ENCODE results near the gene SCYGR8.
"Not testable (repeated sequence)": the region's sequence is repeated elsewhere in the genome, so short reads cannot be mapped to it uniquely, and the experiment has no call there.

Gene SCYGR8

DNA sequence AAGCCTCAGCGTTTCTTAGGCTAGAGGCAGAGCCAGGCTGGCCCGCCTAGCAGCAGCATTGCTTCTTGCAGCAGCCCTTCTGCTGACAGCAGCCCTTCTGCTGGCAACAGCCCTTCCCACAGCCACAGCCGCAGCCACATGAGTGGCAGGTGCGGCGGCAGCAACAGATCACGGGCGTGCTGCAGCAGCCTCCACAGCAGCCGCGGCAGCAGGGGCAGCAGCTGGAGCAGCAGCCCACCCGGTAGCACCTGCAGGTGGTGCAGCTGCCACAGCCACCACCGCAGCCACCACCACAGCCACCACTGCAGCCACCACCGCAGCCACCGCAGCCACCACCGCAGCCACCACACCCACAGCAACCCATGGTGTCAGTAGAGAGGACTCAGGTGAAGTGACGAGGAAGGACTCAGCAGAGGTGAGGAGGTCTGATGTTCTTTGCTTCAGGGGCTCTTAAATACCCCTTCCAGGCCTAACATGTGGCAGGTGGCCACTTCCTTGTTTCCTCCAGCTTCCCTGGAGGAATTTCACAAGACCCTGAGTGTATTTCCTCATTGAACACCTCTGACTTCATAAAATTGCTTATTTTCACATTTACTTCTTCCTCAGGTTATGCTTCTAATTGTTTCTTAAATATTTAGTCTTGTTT, 21.2 kb upstream of the SCYGR8 start, which contains the start of gene SCYGR6:
Gene SCYGR6, minus strand, starts transcription at position 364 of the 646 bp plus-strand sequence. Its CDS starts 0 bp downstream, at position 364.
- H3K4me3 ChIP-seq (replicated peaks; ENCODE audit: low read depth, low read length) = no peak within 1 kb of the TSS
- no peak for DNase-seq (ENCODE audit: low read depth)
- TF ChIP-seq, protein P1, sequence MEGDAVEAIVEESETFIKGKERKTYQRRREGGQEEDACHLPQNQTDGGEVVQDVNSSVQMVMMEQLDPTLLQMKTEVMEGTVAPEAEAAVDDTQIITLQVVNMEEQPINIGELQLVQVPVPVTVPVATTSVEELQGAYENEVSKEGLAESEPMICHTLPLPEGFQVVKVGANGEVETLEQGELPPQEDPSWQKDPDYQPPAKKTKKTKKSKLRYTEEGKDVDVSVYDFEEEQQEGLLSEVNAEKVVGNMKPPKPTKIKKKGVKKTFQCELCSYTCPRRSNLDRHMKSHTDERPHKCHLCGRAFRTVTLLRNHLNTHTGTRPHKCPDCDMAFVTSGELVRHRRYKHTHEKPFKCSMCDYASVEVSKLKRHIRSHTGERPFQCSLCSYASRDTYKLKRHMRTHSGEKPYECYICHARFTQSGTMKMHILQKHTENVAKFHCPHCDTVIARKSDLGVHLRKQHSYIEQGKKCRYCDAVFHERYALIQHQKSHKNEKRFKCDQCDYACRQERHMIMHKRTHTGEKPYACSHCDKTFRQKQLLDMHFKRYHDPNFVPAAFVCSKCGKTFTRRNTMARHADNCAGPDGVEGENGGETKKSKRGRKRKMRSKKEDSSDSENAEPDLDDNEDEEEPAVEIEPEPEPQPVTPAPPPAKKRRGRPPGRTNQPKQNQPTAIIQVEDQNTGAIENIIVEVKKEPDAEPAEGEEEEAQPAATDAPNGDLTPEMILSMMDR (IDR thresholded peaks at IDR 0.05; ENCODE audit: low read length, missing control alignments) = no peak

DNA sequence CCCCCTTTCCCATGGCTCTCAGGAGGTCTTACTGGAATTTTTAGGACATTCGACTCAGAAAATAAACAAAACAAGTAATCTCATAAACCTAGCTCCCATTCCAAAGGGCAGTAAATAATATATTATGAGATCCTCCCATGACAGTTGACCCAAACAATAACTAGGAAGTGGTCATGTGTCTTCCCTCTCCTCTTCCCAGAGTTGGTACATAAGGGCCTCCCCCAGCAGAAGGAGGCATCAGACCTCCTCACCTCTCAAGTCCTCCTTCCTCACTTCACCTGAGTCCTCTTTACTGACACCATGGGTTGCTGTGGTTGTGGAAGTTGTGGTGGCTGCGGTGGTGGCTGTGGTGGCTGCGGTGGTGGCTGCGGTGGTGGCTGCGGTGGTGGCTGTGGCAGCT, 17.7 kb upstream of the SCYGR8 start, which contains the start of gene SCYGR7:
Gene SCYGR7, plus strand, starts transcription at position 301 of the 400 bp plus-strand sequence. Its CDS starts 0 bp downstream, at position 301.
- no peak for DNase-seq (ENCODE audit: low read depth)
- TF ChIP-seq, protein P1 (IDR thresholded peaks at IDR 0.05; ENCODE audit: low read length, missing control alignments) = no peak
- no peak within 1 kb of the TSS for H3K4me3 ChIP-seq (replicated peaks; ENCODE audit: low read depth, low read length)

DNA sequence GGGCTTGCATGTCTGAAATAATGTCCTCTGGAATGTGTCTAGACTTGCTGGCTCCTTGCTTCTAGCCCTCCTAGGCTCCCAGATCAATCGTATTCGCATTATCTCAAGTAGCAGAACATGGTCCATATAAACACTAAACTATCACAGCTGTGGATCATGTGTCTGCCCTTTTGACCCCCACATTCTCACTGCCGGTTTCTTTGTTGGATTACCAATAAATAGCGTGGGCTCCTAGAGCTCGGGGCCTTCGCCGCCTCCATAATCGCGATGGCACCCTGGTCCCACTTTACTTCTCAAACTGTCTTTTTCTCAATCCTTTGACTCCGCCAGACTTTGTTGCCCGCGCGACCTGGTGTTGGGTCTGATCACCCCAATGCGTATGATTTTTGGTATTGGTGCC, 6.3 kb upstream of the SCYGR8 start:
- no peak overlapping the region for H3K4me3 ChIP-seq (replicated peaks; ENCODE audit: low read depth, low read length)
- TF ChIP-seq, protein P1 (IDR thresholded peaks at IDR 0.05; ENCODE audit: low read length, missing control alignments) = no peak
- no peak for DNase-seq (ENCODE audit: low read depth)

DNA sequence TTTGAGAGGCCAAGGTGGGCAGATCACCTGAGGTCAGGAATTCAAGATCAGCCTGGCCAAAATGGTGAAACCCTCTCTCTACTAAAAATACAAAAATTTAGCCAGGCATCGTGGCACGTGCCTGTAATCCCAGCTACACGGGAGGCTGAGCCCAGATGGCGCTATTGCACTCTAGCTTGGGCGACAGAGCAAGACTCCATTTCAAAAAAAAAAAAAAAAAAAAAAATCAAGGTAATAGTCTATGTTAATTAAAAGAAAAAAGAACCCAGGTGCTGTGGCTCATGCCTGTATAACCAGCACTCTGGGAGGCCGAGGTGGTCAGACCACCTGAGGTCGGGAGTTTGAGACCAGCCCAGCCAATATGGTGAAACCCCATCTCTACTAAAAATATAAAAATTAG, 5.0 kb upstream of the SCYGR8 start:
- not testable (repeated sequence) for DNase-seq (ENCODE audit: low read depth)

DNA sequence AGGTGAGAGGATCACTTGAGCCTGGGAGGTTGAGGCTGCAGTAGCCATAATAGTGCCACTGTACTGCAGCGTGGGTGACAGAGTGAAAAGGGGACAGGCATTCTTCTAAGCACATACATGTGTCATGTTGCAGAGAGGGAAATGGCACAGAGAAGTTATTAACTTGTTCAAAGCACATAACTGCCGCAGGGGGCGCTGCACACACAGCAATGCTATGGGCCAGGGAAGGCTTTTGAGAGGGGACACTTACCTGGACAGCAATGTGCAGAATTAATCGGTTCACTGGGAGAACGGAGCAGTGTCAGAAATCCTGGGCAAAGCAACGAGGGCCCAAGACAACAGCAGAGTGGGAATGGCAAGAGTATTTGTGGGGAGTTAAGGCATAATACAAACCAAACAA, 2.4 kb downstream of the SCYGR8 start:
- TF ChIP-seq, protein P1 (IDR thresholded peaks at IDR 0.05; ENCODE audit: low read length, missing control alignments) = peak; percentile 40
- DNase-seq (ENCODE audit: low read depth) = peak; percentile 10
- no peak overlapping the region for H3K4me3 ChIP-seq (replicated peaks; ENCODE audit: low read depth, low read length)

More for the DNA sequence above, 5.0 kb upstream of the SCYGR8 start:
- not testable (repeated sequence) for H3K4me3 ChIP-seq (replicated peaks; ENCODE audit: low read depth, low read length)

DNA sequence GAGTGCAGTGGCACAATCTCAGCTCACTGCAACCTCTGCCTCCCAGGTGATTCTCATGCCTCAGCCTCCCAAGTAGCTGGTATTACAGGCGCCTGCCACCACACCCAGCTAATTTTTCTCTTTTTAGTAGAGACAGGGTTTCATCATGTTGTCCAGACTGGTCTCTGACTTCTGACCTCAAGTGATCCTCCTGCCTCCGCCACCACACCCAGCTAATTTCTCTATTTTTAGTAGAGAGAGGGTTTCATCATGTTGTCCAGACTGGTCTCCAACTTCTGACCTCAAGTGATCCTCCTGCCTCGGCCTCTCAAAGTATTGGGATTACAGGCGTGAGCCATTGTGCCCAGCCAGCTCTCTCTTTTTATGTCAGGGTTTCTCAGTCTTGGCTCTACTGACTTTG, 10.6 kb downstream of the SCYGR8 start:
- not testable (repeated sequence) for DNase-seq (ENCODE audit: low read depth); H3K4me3 ChIP-seq (replicated peaks; ENCODE audit: low read depth, low read length)

DNA sequence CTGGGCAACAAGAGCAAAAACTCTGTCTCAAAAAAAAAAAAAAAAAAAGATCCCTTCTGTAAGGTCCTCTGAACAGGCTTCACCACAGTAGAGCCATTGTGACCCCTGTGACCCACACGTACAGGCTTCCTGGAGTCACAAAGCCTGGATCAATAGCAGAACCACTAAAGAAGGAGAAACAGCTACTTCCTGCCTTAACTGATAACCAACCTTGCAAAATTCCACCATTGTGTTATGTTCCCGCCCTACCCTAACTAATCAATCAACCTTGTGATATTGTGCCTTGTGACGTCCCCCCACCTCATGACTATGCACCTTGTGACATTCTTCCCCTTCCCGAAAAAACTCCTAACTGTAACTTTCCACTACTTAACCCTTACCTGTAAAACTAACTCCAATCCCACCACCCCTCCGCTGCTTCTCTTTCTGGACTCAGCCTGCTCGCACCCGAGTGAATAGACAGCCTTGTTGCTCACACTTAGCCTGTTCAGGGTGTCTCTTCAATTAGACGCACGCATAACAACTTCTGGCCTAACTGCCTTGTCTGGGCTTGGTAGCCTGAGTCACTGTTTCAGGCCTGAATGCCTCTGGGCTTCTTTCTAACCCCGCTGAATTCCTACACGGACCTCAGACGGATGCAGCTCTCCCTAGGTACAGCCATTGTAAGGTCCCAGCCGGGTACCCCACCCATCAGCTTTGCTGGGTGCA, 13.9 kb downstream of the SCYGR8 start:
- no peak for DNase-seq (ENCODE audit: low read depth)
- TF ChIP-seq, protein P1 (IDR thresholded peaks at IDR 0.05; ENCODE audit: low read length, missing control alignments) = no peak
- no peak overlapping the region for H3K4me3 ChIP-seq (replicated peaks; ENCODE audit: low read depth, low read length)
